GM18873 (cell line): ENCODE measurements around the gene CCR4.
"Not testable (repeated sequence)": the region's sequence is repeated elsewhere in the genome, so short reads cannot be mapped to it uniquely, and the experiment has no call there.

Source experiments
- ATAC-seq: cut with Tn5 transposase; IDR thresholded peaks from one replicate; pipeline ENCODE4 v1.9.1; 2021; ENCODE audit warnings: mild to moderate bottlenecking, moderate library complexity, moderate number of reproducible peaks; ENCODE audit not compliant: unreplicated experiment, low FRiP score

Gene CCR4

DNA sequence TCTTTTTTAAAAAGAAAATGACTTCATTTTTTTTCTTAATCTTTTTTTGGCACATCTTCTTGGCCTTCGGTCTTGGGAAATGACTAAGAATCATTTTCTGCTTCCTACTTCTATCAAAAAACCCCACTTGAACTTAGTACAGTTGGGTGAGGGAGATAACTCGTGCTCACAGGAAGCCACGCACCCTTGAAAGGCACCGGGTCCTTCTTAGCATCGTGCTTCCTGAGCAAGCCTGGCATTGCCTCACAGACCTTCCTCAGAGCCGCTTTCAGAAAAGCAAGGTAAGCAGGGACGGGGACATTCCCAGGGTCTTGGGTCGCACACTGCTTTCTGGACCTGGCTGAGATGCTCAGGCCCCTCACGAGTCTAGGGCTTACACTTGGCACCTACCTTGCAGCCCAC lies at the start of gene CCR4:
Gene CCR4 (plus strand): TSS at position 235 of the 402 bp plus-strand sequence. CDS start 1,779 bp downstream, outside the sequence.
- ATAC-seq: no peak

DNA sequence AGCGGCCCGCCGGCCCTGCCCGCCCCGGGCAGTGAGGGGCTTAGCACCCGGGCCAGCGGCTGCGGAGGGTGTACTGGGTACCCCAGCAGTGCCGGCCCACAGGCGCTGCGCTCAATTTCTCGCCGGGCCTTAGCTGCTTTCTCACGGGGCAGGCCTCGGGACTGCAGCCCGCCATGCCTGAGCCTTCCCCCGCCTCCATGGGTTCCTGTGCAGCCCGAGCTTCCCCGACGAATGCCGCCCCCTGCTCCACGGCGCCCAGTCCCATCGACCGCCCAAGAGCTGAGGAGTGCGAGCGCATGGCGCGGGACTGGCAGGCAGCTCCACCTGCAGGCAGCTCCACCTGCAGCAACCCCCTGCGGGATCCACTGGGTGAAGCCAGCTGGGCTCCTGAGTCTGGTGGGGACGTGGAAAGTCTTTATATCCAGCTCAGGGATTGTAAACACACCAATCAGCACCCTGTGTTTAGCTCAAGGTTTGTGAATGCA lies 48.5 kb upstream of the CCR4 start:
- not testable (repeated sequence) for ATAC-seq

DNA sequence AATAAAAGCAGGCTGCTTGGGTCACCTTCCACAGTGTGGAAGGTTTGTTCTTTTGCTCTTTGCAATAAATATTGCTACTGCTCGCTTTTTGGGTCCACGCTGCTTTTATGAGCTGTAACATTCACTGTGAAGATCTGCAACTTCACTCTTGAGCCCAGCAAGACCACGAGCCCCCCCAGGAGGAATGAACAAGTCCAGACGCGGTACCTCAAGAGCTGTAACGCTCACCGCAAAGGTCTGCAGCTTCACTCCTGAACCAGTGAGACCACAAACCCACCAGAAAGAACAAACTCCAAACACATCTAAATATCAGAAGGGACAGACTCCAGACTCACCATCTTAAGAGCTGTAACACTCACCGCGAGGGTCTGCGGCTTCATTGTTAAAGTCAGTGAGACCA lies 47.5 kb upstream of the CCR4 start:
- no peak for ATAC-seq

DNA sequence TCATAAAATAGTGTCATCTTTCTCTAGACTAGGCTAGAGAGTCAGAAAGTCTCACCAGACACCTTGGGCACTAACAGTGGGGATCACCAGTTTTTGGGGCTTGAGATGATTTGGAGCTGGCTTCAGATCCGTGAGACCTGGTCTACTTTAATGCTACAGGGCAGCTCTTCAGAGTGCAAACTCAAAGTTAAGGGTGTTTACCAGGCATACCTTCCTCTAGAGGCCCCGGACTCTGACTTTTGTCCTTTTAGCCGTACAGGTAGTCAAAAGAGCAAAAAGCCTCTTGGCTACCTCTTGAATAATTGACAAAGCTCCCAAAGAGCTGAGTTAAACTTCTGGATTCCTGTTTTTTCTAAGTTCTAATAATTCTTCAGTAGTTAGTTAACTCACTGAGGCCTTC lies 41.4 kb upstream of the CCR4 start:
- ATAC-seq: no peak

DNA sequence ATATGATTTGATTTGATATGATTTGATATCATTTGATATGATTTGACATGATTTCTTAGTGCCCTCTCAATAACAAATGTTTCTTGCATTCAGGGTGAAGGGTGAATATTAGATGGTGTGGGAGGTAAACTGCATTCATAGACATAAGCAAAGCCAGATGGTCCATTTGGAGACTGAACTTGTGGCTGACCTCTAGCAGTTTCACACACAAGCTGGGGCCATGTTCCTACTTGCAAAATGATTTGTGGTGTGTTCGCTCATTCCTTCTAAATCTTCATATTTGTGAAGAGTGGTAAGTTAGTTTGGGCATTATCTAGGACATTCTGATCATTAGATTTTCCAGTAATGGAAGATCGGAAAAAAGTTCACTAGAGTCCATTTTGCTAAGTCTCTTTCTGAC lies 40.5 kb upstream of the CCR4 start:
- no peak for ATAC-seq

DNA sequence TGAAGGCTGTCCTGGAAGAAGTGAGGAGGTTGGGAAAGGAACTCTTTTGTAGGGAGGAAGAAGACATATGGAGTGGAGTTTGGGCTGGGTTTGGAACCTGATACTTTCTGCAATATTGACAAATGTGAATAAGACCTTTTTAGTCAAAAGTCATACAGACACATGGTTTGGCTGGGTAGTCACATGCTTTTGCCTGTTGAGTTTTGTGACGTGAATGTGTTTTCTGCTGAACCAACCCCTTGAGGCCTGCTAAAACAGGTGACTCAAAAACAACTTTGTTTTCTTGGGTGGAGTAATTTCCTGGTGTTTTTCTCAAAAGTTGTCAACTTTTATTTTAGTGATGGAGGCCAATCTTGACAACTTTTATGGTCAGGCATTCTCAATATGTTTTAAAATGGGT lies 39.4 kb upstream of the CCR4 start:
- no peak for ATAC-seq

DNA sequence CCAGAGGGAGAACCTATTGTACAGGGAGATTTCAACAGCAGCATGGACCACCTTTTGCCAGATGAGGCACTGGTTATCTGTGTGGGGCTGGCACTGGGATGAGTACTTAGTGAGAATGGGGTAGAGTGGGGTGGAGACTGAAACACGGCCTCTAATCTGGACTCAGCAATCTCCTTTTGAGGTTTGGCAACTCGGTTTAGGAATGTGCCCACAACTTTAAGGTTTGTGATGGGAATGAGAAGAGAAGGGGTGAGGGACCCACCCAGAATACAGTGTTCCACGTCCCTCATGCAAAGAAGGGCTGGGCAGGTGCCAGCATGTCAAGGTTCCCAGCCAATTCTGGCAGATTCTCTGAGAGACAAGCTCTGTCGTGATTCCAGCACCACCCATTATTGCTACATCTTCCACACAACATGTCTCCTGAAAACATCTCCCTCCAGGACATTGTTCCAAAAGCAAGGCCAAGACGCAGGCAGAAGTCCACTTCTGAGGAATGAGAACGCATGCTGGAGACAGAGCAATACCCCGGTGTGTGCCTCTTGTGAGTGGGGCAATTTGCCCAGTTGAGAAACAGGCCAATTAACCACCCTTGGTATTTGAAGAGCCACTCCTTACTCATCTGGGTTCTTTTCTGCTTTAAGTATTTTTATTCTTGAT lies 37.5 kb upstream of the CCR4 start:
- no peak for ATAC-seq

DNA sequence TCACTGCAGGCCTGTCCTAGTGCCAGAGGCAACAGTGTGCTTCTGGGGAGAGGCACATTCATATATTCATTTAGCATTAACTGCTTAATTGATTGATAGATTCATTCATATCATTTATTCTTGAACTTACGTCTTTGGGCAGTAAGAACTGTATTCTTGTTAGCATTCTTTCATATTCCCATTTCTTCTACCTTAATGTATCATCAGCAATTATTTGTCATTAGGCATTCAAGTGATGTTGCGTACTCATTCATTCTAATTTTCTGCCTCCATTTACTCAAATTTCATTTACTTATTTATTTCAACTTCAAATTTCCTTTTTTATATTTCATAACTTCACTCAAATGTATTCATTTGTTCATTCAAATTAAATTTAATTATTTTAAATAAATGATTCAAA lies 31.5 kb upstream of the CCR4 start:
- ATAC-seq: no peak

DNA sequence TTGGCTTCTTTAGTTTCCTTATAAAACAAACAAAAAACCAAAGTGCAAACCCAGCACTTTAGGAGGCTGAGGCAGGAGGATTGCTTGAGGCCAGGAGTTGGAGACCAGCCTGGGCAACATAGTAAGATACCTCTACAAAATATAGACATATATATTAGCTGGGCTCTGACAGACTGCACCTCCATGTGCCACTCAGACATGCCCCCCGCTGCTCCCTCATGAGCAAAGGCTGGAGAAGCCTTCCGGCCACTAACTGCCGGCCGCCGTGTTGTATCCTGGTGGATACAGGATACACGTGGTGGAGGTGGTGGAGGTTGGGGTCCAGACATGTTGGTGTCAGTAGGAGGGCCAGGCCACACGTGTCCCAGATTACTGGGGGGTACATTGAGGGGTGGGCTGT lies 29.4 kb upstream of the CCR4 start:
- no peak for ATAC-seq

DNA sequence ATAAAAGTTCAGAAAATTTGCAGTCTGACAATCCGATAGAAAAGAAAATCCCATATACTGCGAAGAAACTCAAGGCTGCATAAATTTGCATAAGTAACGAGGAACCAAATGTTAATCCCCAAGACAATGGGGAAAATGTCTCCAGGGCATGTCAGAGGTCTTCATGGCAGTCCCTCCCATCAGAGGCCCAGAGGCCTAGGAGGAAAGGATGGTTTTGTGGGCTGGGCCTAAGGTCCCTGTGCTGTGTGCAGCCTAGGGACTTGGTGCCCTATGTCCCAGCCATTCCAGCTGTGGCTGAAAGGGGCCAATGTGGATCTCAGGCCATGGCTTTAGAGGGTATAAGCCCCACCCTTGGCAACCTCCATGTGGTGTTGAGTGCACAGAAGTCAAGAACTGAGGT lies 21.3 kb upstream of the CCR4 start:
- ATAC-seq: no peak

DNA sequence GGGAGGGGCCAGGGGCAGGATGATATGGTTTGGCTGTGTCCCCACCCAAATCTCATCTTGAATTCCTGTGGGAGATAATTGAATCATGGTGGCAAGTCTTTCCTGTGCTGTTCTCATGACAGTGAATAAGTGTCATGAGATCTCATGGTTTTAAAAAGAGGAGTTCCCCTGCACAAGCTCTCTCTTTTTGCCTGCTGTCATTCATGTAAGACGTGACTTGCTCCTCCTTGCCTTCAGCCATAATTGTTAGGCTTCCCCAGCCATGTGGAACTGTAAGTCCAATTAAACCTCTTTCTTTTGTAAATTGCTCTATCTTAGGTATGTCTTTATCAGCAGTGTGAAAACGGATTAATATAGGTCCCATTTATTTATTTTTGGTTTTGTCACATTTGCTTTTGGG lies 20.2 kb upstream of the CCR4 start:
- ATAC-seq: not testable (repeated sequence)

DNA sequence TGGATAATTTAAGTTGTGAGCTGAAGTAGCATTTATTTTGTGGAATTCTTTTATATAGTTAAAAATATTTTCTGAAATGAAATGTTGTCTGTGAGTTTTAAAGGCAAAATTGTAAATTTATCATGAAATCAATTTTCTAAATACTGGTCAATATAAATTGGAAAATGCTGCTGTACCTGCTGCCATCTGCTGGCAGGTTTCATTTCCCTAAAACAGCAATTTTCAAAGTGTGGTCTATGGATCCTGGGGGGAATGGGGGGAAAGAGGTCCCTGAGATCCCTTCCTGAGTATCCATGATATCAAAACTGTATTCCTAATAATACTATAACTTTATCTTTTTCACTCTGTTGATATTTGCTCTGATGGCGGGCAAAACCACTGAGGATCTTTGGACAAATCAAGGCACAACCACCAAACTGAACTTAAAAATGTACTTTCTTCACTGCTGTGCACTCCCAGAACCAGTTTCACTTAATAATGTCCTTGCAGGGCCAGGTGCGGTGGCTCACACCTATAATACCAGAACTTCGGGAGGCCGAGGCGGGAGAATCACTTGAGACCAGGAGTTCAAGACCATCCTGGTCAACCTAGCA lies 17.2 kb upstream of the CCR4 start:
- ATAC-seq: no peak

DNA sequence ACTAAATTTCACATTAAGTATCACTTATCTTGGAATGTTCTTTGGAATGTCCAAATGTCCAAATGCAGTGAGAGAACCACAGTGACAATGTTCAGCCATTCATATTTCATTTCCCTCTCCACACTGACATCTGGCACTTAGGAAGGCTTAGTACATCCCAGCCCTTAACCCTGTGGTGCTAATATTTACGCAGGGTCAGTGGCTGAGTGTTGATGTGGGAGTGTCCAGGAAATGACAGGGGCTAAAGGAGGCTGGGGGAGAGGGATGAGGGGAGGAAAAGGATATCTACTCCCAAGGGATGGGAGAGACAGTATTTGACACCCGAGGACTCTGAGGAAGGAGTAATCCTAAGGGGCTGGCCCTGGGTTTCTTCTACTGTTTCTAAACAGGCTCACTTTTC lies 14.1 kb upstream of the CCR4 start:
- ATAC-seq: no peak

DNA sequence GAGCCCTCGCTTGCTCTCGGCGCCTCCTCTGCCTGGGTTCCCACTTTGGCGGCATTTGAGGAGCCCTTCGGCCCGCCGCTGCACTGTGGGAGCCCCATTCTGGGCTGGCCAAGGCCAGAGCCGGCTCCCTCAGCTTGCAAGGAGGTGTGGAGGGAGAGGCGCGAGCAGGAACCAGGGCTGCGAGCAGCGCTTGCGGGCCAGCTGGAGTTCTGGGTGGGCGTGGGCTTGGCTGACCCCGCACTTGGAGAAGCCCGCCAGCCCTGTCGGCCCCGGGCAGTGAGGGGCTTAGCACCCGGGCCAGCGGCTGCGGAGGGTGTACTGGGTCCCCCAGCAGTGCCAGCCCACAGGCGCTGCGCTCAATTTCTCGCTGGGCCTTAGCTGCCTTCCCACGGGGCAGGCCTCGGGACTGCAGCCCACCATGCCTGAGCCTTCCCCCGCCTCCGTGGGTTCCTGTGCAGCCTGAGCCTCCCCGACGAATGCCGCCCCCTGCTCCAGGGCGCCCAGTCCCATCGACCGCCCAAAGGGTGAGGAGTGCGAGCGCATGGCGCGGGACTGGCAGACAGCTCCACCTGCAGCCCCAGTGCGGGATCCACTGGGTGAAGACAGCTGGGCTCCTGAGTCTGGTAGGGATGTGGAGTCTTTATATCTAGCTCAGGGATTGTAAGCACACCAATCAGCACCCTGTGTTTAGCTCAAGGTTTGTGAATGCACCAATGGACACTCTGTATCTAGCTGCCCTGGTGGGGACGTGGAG lies 11.7 kb upstream of the CCR4 start:
- ATAC-seq: not testable (repeated sequence)

DNA sequence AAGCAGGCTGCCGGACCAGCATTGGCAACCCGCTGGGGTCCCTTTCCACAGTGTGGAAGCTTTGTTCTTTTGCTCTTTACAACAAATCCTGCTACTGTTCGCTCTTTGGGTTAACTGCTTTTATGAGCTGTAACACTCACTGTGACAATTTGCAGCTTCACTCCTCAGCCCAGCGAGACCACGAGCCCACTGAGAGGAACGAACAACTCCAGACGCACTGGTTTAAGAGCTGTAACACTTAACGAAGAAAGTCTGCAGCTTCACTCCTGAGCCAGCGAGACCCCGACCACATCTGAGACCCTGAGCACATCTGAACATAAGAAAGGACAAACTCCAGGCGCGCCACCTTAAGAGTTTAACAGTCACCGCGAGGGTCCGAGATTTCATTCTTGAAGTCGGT lies 10.7 kb upstream of the CCR4 start:
- no peak for ATAC-seq

DNA sequence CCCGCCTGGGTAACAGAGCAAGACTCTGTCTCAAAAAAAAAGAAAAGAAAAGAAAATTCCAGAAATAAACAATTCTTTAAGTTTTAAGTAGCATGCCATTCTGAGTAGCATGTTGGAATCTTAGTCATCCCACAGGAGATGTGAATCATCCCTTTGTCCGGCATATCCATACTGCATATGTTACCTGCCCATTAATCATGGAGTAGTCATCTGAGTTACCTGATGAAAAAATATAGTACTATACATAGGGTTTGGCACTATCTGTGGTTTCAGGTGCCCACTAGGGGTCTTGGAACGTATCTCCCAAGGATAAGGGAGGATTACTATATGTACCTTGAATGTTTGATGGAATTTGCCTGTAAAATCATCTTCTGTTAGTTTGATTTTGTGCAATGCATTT lies 6.3 kb upstream of the CCR4 start:
- ATAC-seq: no peak

DNA sequence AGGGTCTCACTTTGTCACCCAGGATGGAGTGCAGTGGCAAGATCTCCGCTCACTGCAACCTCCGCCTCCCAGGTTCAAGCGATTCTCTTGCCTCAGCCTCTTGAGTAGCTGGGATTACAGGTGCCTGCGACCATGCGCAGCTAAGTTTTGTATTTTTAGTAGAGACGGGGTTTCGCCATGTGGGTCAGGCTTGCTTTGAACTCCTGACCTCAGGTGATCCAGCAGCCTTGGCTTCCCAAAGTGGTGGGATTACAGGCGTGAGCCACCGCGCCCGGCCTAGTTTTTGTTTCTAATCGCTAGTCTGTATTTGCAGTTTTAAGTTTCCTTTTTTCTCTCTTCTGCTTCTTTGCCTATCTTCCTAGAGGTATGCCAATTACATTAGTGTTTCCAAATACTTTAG lies 5.8 kb upstream of the CCR4 start:
- ATAC-seq: not testable (repeated sequence)

DNA sequence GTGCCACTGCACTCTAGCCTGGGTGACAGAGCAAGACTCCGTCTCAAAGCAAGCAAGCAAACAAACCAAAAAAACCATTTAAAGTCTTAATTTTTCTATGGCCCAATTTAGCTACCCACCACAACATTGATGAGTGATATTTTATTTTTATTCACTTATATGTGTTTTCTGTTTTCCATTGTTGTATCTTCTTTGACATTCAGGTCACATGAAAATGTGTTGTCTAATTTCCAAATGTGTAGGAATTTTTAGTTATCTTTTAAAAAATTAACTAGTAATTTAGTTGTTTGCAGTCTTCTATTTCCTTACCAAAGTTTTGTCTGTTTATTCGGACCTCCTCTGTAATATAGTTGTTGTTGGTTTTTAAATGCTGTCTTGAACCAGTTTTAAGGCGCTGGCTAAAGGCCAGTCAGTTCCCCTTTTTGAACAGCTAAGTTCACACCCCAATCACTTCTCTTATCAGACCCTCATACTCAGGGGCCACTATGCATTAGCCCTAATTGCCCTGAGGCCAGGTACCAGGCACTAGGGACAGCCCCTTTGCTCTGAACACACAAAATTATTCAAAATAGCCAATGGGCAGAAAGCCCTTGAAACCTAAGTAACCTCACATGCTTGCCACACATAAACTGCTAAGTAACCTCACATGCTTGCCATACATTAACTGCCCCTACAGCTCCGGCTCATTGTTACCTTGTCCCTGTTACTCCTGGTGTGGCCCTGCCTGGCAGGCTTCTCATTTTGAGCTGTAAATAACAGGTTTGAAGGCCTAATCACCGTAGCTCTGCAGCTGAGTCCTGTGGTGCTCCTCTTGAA lies 4.3 kb upstream of the CCR4 start:
- ATAC-seq: peak; percentile 18

DNA sequence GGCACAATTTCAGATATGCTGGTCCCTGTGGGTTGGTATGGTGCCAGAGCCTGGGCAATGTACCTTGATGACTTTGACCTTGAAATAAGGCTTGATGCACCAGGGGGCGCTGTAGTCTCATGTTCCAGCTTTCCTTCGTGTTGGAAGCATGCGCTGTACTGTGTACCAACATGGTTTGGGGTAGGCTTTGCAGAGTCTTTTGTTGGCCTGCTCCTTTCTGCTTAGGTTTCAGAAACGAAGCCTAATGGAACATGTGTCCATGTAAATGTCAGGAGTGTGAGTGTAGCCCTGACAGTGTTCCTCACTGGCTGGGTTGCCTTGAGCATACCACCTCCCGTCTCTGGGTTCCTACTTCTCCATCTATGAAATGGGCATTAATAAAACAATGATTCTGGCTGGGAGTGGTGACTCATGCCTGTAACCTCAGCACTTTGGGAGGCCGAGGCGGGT lies 3.6 kb upstream of the CCR4 start:
- peak; percentile 69 for ATAC-seq

DNA sequence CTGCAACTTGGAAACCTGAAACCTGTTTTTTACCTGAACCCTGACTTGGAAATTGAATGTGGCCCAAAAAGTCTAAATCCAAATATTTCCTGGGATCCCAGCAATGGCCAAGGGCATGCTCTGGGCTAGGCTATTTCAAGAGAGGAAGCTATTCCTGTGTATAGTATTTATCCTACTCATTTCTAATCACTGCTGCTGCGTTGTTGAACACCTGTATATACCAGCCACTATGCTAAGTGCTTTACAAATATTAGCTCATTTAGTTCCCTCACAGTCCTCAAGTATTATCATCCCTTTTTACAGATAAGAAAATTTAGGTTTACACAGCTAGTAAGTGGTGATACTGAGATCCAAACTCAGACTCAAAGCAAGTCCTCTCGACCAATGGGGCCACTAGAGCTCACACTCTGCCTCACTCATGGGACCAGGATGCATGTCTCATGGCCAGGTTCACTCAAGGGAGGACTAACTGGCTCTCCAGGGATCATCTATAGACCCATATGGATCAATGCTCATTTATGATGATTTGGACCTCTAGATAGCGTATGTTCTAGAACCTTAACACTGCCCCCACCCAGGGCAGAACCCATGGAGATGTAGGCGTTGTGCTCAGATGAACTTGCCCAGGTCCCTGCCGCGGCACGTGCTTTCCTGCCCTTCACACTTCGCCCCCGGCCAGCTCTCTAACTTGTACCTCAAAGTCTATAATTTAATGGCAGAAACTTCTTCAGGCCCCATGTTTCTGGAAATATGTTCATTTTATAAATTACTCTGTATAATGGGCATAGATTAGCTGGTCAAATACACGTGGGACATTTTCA lies 2.6 kb upstream of the CCR4 start:
- no peak for ATAC-seq
